ENCODE measurements around the gene GOLGA8S. TPM values are rescaled to one million over a fixed set of nuclear protein-coding genes. Genes with fewer than 3 reads are reported as not detected.
"Not testable (repeated sequence)": the region's sequence is repeated elsewhere in the genome, so short reads cannot be mapped to it uniquely, and the experiment has no call there.

The GOLGA8S gene
- total and polyA plus RNA-seq, 10 of the 15 experiments (the other 5 are each of a cell fraction or from before 2014, with no cell fraction given): 0.01 to 0.04 (median 0.03) TPM; not detected in 7

GRCh38 chr15:23398357-23398756, 43.8 kb downstream of the GOLGA8S start:
- H3K9me3 ChIP-seq (replicated peaks; ENCODE audit: control insufficient read depth, insufficient read depth, low read length); H3K4me1 ChIP-seq (ENCODE audit: control insufficient read depth, insufficient read depth, low read length); H3K4me3 ChIP-seq; intact Hi-C loops (cut with micrococcal nuclease; ENCODE audit: unreplicated experiment); FAIRE-seq; SMC1A ChIA-PET (ENCODE audit: uncharacterized antibody, unreplicated experiment); H3K27ac ChIP-seq (ENCODE audit: control insufficient read depth, insufficient read depth); H3K36me3 ChIP-seq (ENCODE audit: control insufficient read depth in 2 of 2, insufficient read depth in 2 of 2, low read length in 1 of 2); H3K9ac ChIP-seq (ENCODE audit: control insufficient read depth, insufficient read depth, low read length); H2AFZ ChIP-seq (ENCODE audit: control insufficient read depth, low read depth, low read length); H3K27me3 ChIP-seq (replicated peaks in 1 of 2; ENCODE audit: control insufficient read depth in 2 of 2, insufficient read depth in 2 of 2, low read length in 1 of 2); BruUV-seq (replicated peaks); RAD21 ChIA-PET (ENCODE audit: unreplicated experiment); H3K79me2 ChIP-seq (ENCODE audit: control insufficient read depth, insufficient read depth, low read length); CTCF ChIA-PET; H4K20me1 ChIP-seq (ENCODE audit: control insufficient read depth, insufficient read depth); POLR2A ChIA-PET; H3K4me2 ChIP-seq (ENCODE audit: control insufficient read depth, insufficient read depth); DNase-seq (ENCODE audit: low read depth, low spot score); in situ Hi-C loops (cut with MboI); ATAC-seq: not testable (repeated sequence)
- 39% methylated on average over 4 of the region's 4 CpGs for WGBS (ENCODE audit: insufficient coverage, insufficient replicate concordance, low lambda C conversion rate, missing lambda C conversion rate)

GRCh38 chr15:23399207-23399606, 44.7 kb downstream of the GOLGA8S start:
- SMC1A ChIA-PET (ENCODE audit: uncharacterized antibody, unreplicated experiment); H4K20me1 ChIP-seq (ENCODE audit: control insufficient read depth, insufficient read depth); BruUV-seq (replicated peaks); H3K4me3 ChIP-seq; POLR2A ChIA-PET; H3K36me3 ChIP-seq (ENCODE audit: control insufficient read depth in 2 of 2, insufficient read depth in 2 of 2, low read length in 1 of 2); ATAC-seq; FAIRE-seq; H3K79me2 ChIP-seq (ENCODE audit: control insufficient read depth, insufficient read depth, low read length); H3K4me1 ChIP-seq (ENCODE audit: control insufficient read depth, insufficient read depth, low read length); in situ Hi-C loops (cut with MboI); DNase-seq (ENCODE audit: low read depth, low spot score); H3K27me3 ChIP-seq (replicated peaks in 1 of 2; ENCODE audit: control insufficient read depth in 2 of 2, insufficient read depth in 2 of 2, low read length in 1 of 2); H3K4me2 ChIP-seq (ENCODE audit: control insufficient read depth, insufficient read depth); intact Hi-C loops (cut with micrococcal nuclease; ENCODE audit: unreplicated experiment); H3K27ac ChIP-seq (ENCODE audit: control insufficient read depth, insufficient read depth); H3K9ac ChIP-seq (ENCODE audit: control insufficient read depth, insufficient read depth, low read length); H3K9me3 ChIP-seq (replicated peaks; ENCODE audit: control insufficient read depth, insufficient read depth, low read length); RAD21 ChIA-PET (ENCODE audit: unreplicated experiment); H2AFZ ChIP-seq (ENCODE audit: control insufficient read depth, low read depth, low read length); CTCF ChIA-PET: not testable (repeated sequence)
- WGBS (ENCODE audit: insufficient coverage, insufficient replicate concordance, low lambda C conversion rate, missing lambda C conversion rate): 34% methylated on average over 5 of the region's 5 CpGs

GRCh38 chr15:23401627-23402026, 47.1 kb downstream of the GOLGA8S start:
- no peak for DNase-seq (ENCODE audit: low read depth, low spot score)
- ATAC-seq: no peak
- CTCF ChIA-PET: no interaction called here
- WGBS (ENCODE audit: insufficient coverage, insufficient replicate concordance, low lambda C conversion rate, missing lambda C conversion rate): 52% methylated on average over 7 of the region's 8 CpGs
- Histone ChIP-seq H3K36me3 (ENCODE audit: control insufficient read depth in 2 of 2, insufficient read depth in 2 of 2, low read length in 1 of 2) (no peaks in the 10 kb centered on the region), H3K4me2 (ENCODE audit: control insufficient read depth, insufficient read depth) (no peak overlapping the region), H3K27ac (ENCODE audit: control insufficient read depth, insufficient read depth) (no peak overlapping the region), H3K9ac (ENCODE audit: control insufficient read depth, insufficient read depth, low read length) (no peak overlapping the region), H3K4me3 (no peak overlapping the region), H4K20me1 (ENCODE audit: control insufficient read depth, insufficient read depth) (no peaks in the 10 kb centered on the region), H3K4me1 (ENCODE audit: control insufficient read depth, insufficient read depth, low read length) (no peaks in the 10 kb centered on the region), H3K27me3 (replicated peaks in 1 of 2; ENCODE audit: control insufficient read depth in 2 of 2, insufficient read depth in 2 of 2, low read length in 1 of 2) (no peaks in the 10 kb centered on the region; a peak in 1 of 4 replicates), H2AFZ (ENCODE audit: control insufficient read depth, low read depth, low read length) (no peak overlapping the region), H3K9me3 (replicated peaks; ENCODE audit: control insufficient read depth, insufficient read depth, low read length) (no peaks in the 10 kb centered on the region), H3K79me2 (ENCODE audit: control insufficient read depth, insufficient read depth, low read length) (no peaks in the 10 kb centered on the region)
- SMC1A ChIA-PET (ENCODE audit: uncharacterized antibody, unreplicated experiment): no interaction called here
- BruUV-seq (replicated peaks): no TSS peak
- intact Hi-C loops (cut with micrococcal nuclease; ENCODE audit: unreplicated experiment): no loop called here
- FAIRE-seq: no peak
- in situ Hi-C loops (cut with MboI): no loop called here
- POLR2A ChIA-PET: no interaction called here
- RAD21 ChIA-PET (ENCODE audit: unreplicated experiment): no interaction called here
- TF ChIP-seq SMAD1 (IDR thresholded peaks at IDR 0.05; ENCODE audit: low read depth, partially characterized antibody) (no peak), NKRF (conservative IDR thresholded peaks at IDR 0.05) (no peak), CREM (IDR thresholded peaks at IDR 0.05; ENCODE audit: low read depth) (no peak)
- TF ChIP-seq, protein P1, sequence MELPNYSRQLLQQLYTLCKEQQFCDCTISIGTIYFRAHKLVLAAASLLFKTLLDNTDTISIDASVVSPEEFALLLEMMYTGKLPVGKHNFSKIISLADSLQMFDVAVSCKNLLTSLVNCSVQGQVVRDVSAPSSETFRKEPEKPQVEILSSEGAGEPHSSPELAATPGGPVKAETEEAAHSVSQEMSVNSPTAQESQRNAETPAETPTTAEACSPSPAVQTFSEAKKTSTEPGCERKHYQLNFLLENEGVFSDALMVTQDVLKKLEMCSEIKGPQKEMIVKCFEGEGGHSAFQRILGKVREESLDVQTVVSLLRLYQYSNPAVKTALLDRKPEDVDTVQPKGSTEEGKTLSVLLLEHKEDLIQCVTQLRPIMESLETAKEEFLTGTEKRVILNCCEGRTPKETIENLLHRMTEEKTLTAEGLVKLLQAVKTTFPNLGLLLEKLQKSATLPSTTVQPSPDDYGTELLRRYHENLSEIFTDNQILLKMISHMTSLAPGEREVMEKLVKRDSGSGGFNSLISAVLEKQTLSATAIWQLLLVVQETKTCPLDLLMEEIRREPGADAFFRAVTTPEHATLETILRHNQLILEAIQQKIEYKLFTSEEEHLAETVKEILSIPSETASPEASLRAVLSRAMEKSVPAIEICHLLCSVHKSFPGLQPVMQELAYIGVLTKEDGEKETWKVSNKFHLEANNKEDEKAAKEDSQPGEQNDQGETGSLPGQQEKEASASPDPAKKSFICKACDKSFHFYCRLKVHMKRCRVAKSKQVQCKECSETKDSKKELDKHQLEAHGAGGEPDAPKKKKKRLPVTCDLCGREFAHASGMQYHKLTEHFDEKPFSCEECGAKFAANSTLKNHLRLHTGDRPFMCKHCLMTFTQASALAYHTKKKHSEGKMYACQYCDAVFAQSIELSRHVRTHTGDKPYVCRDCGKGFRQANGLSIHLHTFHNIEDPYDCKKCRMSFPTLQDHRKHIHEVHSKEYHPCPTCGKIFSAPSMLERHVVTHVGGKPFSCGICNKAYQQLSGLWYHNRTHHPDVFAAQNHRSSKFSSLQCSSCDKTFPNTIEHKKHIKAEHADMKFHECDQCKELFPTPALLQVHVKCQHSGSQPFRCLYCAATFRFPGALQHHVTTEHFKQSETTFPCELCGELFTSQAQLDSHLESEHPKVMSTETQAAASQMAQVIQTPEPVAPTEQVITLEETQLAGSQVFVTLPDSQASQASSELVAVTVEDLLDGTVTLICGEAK (IDR thresholded peaks at IDR 0.05; ENCODE audit: borderline replicate concordance): no peak
